Eye (tissue), 1 donor: Measurements from ENCODE around the gene ST3GAL3.

Source experiments
- DNase-seq: peaks from one replicate; pipeline ENCODE4 v3.0.0-alpha.2; 2015

The ST3GAL3 gene

GRCh38 chr1:43880604-43881003 is 173.3 kb downstream of the ST3GAL3 start:
- DNase-seq = no peak

GRCh38 chr1:43881415-43881814 is 174.1 kb downstream of the ST3GAL3 start:
- DNase-seq = peak; percentile 62

DNA sequence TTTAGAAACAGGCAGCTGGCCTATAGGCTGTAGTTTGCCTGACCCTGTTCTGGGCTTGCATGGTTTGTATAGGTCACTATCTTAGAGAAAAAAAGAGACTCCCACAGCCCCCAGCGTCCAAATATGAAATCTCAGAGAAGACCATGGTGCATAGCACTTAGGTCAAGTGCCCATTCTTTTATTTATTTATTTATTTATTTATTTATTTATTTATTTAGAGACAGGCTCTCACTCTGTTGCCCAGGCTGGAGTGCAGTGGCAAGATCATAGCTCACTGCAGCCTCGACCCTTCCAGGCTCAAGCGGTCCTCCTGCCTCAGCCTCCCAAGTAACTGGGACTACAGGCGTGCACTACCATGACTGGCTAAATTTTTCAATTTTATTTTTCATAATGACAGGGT is 175.4 kb downstream of the ST3GAL3 start:
- no peak for DNase-seq

- no peak for DNase-seq
Measured at GRCh38 chr1:43883321-43883720, 176.0 kb downstream of the ST3GAL3 start.

DNA sequence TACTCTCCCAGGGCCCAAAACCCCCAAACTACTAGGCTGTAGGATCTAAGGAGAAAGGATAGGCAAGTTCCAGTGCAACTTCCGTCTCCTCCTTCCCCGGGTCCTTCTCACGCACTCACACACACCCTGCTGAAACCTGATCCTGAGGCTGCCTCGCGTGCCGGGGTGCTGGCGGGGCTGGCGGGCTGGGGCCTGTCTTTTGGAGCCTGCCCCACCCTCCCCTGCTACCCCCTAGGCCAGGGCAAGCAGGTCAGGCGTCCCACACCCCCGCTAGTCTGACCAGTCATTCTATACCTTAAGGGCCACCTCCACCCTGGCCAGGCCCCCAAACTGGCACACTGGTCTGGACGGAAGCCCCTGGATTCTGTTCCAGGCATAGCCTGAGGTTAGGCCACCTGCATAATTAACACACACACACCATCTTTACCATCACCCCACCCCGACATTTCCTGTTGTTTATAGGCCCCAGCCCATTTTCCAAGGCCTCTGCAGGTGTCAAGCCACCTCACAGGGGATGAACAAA is 178.0 kb downstream of the ST3GAL3 start:
- DNase-seq = peak; percentile 42

GRCh38 chr1:43887748-43888147 is 180.4 kb downstream of the ST3GAL3 start:
- no peak for DNase-seq

DNA sequence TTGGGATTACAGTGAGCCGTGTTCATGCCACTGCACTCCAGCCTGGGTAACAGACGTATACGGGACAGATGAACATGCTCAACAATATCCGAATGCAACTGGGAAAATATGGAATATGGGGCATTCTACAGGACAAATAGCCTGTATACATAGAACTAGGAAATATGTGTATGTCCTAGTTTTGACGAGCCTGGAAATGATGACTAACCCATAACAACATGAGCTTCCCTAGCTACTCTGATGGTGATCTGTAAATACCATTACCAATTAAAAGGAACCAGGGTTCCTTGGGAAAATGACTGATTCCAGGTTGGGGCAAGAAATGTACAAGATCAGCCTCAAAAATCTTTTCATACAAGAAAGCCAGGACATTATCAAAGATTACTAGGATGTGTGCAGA is 183.5 kb downstream of the ST3GAL3 start:
- DNase-seq = no peak

DNA sequence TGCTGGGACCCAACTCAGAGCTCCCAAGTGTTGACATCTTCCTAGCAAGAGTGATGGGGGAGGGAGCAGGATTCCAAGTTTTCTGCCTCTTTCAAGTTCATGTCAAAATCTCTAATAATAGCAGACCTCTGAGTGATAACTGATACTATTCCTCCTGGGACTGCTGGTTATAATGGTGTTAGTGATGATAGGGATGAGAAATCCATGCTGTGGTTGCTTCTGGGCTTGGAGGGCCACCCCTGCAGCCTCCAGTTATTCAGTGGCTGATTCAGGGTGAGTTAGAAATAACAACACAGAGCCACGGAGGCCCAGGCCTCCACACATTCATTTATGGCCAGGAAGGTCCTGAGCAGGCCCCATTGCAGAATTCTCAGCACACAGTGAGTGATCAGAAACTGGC is 185.7 kb downstream of the ST3GAL3 start:
- DNase-seq = no peak

DNA sequence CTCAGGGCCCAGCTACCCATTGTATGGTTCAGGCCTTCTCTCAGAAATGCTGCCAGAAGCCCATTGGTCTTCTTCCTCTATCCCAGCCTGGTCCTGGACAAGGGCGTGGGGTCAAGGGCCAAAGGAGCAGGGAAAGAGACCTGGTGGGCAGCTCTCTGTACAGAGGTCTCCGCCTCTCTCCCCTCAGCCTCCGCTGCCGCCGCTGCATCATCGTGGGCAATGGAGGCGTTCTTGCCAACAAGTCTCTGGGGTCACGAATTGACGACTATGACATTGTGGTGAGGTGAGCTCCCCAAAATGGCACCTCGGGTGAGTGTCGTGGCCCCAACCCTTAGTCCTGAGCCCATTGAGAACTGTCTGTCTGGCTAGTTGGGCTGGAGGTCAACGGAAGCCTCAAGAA is 191.6 kb downstream of the ST3GAL3 start:
- DNase-seq = no peak

DNA sequence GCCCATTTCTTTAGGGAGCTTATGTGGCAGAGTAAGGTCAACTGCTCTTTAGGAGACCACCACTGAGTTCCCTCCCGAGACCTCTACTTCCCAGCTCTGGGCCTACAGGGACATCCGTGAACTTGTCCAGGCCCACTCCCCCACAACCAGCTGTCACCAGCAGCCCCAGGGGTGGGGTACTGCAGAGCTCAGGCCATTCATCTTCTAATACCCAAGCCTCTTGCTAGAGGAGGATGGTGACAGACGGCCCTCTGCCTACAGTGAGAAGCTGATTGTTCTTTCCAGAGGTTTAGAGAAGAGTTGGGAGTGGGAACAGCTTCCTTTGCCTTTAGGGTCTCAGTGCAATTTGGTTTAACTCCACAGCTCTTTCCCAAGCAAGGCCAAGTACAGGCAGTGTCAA is 193.1 kb downstream of the ST3GAL3 start:
- DNase-seq = no peak

DNA sequence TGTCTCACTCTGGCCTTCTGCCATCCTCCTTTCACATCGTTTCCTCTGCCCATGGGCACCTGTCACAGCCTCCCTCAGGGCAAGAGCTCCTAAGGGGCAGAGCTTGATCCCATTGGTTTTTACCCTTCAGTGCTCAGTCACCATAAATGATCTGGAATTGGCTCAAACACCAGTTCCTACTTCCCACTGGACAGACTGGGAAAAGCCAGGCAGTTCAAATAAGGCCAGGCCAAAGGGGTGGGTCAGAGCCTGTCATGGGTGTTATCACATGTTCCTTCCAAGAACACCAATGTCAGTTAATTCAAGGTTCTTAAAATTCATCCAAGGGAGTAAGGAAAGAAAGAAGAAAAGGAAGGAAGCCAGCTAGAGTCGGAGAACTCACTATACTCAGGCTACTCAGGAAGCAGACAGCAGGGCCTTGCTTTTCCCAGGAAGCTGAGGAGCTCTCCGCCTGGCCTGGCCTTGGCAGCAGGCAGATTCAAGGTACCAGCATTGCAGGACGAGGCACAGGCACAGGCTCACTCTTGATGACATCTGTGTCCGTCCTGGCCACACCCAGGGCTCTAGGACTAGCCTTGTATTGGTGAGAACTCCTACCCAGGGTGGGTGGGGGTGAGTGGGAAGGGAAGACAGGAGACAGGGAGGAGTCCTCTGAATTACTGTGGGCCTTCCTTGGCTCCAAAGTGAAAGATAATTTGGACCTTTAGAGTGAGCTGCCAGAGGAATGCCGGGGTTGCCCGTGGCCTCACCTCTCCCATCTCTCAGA is 194.0 kb downstream of the ST3GAL3 start:
- DNase-seq = no peak

DNA sequence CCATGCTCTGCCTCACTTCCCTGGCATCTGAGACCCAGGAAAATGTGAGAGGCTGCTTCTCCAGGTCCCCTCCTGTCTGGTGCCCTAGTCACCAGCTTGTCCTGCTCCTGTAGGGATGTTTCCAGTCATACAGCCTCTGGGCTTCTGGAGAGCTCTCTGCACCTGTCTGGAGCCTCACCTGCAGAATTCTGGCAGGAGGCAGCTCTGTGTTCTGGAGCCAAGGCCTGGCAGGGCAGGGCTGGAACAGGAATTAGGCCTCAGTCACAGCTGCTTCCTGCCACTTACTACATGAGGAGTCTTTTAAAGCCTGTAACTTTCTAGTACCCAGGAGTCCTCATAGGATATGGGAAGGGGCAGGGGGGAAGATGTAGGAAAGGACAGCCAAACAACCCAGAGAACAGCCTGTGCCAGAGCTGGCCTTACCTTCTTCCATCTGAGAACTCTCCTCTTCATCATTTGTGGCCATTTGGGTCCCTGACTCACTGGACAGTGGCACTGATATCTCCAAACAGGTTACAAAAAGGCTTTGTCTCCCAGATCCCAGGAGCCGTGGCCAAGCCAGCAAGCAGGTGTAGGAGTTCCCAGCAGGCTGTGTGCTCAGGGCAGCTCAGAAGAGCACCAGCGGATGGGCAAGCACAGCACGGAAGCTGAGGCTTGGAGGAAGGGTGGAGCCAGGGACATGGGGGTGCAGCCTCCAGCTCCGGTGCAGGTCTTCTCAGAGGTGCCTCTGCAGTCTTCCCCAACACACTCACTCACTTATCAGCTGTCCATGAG is 194.9 kb downstream of the ST3GAL3 start:
- no peak for DNase-seq

GRCh38 chr1:43904660-43905551 is 197.6 kb downstream of the ST3GAL3 start:
- no peak for DNase-seq

DNA sequence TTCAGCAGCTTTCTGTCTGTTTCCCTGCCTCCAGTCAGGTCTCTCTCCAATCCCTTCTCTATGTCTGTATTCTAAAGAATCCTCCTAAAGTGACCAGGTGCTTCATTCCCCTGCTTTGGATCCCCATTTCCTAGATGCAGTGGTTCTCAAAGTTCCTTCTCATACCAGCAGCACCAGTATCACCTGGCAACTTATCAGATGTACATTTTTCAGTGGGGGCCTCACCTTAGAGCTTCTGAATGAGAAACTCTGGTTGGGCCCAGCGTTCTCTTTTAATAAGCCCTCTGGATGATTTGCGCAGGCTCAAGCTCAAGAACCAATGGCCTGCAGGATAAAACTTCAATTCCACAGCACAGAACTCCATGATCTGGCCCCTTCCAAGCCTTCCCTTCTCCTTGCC is 200.9 kb downstream of the ST3GAL3 start:
- DNase-seq = no peak

DNA sequence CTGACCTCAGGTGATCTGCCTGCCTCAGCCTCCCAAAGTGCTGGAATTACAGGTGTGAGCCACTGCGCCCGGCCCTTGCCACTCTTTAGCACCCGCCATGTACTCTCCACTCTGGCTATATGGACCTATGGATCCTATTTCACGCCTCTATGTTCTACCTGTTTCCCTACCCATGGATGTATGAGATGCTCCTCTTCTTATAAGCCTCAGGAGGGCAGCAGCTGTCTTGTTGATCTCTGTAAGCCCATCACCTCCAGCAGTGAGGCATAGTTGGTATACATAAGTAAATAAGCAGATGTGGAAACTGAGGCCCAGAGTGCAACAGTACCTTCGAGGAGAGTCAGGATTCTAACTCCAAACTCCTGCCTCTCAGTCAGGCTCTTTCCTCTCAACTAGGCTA is 201.5 kb downstream of the ST3GAL3 start:
- no peak for DNase-seq

DNA sequence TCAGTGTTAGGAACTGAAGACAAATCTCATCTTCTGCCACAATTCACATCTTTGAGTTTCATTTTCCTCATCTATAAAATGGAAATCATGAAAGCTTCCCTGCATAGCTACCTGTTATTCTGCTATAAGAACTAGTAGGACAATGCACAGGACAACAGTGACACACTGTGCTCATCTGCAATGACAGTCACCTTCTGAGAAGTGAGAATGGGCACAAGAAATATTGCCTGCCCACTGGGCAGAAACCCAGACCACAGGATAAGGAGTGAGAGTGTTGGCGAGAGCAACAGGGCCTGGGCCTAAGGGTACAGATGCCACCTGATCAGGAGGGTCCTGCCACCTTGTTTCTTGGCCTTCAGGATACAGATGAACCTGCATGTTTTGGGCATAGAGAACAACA is 203.0 kb downstream of the ST3GAL3 start:
- DNase-seq = no peak

DNA sequence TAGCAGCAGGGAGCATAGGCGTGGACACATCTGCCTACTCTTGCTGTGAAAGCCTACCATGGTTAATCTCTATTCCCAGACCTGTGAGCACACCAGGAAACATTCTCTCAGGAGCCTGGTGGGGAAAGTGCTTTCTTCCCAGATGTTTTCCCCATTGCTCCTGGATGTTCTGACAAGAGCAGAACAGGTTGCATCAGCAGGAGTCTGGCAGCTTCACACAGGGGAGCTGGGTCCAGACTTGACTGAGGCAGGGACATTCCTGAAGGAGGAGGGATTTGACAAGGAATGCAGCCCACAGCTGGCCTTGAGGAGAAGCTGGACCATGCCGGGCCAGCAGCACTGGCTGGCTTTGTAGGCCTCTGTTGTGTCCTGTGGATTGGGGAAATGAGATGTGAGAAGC is 205.3 kb downstream of the ST3GAL3 start:
- peak; percentile 61 for DNase-seq

DNA sequence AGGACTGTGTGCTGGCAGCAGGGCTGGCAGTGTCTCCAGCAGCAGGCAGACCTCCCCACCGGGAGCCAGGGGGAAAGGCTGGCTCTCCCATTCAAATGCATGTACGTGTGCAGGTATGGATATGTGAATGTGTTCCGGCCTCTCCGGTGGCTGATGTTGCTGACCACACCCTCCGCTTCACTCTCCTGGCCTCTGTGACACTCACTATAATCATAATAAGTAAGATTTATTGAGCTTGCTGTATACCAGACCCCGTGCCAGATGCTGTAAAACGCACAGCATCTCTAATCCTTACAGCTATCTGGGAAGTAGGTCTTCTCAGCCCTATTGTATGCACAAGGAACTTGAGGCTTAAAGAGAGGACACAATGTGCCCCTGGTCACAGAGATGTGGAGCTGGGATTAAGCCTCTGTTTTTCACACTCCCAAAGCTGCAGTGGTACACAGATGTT is 205.7 kb downstream of the ST3GAL3 start:
- peak; percentile 29 for DNase-seq

DNA sequence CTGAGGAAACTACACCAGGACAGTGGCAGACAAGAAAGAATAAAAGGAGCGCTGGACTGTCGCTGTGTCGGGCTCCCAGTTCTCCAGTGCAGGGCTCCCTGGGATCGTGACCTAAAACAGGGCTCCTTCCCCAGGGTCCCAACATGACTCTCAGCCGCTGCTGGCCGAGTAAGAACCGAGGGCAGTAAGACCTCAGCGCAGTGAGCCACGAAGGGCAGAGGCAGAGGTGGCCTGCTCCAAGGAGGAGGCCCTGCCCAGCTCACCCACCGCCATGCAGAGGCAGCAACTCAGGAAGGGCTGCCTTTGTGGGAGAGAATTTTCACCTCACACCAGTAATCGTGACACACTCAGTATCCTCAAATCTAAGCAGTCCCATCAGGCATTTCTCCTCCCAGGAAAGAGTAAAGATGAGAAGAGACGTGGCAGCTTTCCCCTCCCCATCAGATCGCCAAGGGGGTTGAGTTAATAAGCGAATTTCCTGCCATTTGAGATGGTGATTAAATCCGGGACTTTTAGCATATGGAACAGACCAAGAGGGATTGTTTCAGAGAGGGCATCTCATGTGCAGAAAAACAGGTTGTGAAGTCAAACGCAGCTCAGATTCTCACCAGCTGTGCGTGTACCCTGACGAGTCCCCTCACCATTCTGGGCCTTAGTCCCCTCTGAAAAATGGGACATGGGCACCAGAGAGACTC is 206.5 kb downstream of the ST3GAL3 start:
- DNase-seq = peak; percentile 34

DNA sequence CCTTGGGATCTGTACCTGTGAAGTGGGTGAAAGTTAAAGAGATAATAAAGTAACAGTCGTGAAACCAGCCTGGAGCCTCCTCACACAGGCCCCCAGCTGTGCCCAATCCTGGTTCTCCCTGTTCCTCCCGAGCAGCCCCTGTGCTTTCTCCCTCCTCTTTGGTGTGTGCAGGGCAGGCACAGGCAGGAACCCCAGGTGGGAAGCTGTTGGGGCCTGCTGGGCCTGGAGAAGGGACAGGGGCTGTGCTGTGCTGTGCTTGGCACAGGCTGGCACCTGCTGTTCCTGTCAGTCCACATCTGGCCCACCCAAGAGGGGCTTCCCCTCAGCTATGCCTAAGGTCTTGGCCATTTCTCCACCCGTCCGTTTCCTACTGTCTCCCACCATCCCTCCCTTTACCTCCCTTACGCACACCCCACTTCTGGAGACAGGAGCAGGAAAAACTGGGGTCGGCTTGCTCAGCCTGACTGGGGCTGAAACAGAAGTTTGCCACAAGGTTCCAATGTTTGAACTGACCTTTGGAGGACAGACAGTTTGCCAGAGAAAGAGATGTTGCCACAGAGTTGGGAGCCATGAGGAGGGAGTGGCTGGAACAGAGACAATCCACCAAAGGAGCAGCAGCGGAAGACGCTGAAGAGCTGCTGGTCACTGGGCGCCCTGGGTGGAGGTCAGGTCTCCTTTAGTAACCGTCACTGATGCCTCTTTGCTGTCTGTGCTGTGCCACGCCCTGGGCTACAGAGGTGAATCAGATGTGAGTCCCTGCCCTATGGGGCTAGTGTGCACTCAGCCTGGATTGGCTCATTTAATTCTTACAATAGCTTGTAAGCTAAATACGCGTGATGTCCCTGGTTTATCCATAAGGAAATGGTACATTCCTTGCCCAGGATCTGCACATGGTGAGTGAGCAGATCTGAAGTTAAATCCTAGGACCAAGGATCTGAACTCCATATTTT is 207.5 kb downstream of the ST3GAL3 start:
- peak; percentile 17 for DNase-seq

GRCh38 chr1:43919906-43920305 is 212.6 kb downstream of the ST3GAL3 start:
- no peak for DNase-seq
